RWPE1 (cell line): ENCODE results near the gene ALDH1A3.

ENCODE experiments used
- CTCF ChIA-PET: fragments of 350-600 bp; sonication (Branson Sonifier 250); formaldehyde crosslinking; extraction: SDS; loops from one replicate; lab custom pipeline; 2021; lab: Yijun Ruan, JAX
- POLR2A ChIA-PET: fragments of 400-600 bp; formaldehyde crosslinking; extraction: SDS; loops from one replicate; lab custom pipeline; 2020; ENCODE audit warnings: antibody characterized with exemption; ENCODE audit not compliant: low non-redundant PET; lab: Yijun Ruan, JAX
- DNase-seq: peaks from one replicate; pipeline ENCODE4 v3.0.0; 2012; ENCODE audit warnings: low spot score
- H3K27ac ChIP-seq: fragments of 450-650 bp; 2 replicates; pipeline ENCODE4 v1.5.1; 2017
- CTCF ChIP-seq: fragments of 450-650 bp; conservative IDR thresholded peaks from 2 replicates; pipeline ENCODE4 v1.5.1; 2017; ENCODE audit warnings: low read depth, mild to moderate bottlenecking

Gene ALDH1A3

GRCh38 chr15:100879464-100880138 is at the start of gene ALDH1A3:
Gene ALDH1A3 (plus strand): TSS chr15:100879831. CDS start chr15:100879908, 77 bp downstream.
- no peak for TF ChIP-seq CTCF
- POLR2A ChIA-PET, result interaction anchor here (0.5 to 1.2 kb wide), 2 partner anchors 166 to 277 kb away, joined by 3 to 6 read pairs; partner anchors contain the start of gene ASB7
- H3K27ac ChIP-seq, result peak within 1 kb of the TSS; percentile 71
- CTCF ChIA-PET, result interaction anchor here (0.8 kb wide), 2 partner anchors 254 to 370 kb away, joined by 3 read pairs; no protein-coding TSS in a partner anchor
- DNase-seq, result peak; percentile 90

GRCh38 chr15:100831467-100831866 is 48.2 kb upstream of the ALDH1A3 start:
- no peak for TF ChIP-seq CTCF
- DNase-seq, result no peak
- H3K27ac ChIP-seq, result no peak overlapping the region
- POLR2A ChIA-PET, result no interaction called here
- CTCF ChIA-PET, result no interaction called here

- no peak for TF ChIP-seq CTCF
- ChIA-PET POLR2A (no interaction called here), CTCF (no interaction called here)
- no peak for DNase-seq
- H3K27ac ChIP-seq, result no peak overlapping the region
Observed at GRCh38 chr15:100832149-100832942, 47.3 kb upstream of the ALDH1A3 start.

- H3K27ac ChIP-seq, result no peak overlapping the region
- no peak for DNase-seq
- CTCF ChIA-PET, result interaction anchor here (0.6 kb wide), 1 partner anchor 82 kb away, joined by 3 read pairs; no protein-coding TSS in a partner anchor
- POLR2A ChIA-PET, result no interaction called here
- no peak for TF ChIP-seq CTCF
Observed at GRCh38 chr15:100833417-100834389, 45.9 kb upstream of the ALDH1A3 start.

GRCh38 chr15:100834731-100835130 is 44.9 kb upstream of the ALDH1A3 start:
- no peak for TF ChIP-seq CTCF
- ChIA-PET POLR2A (no interaction called here), CTCF (no interaction called here)
- H3K27ac ChIP-seq, result no peak overlapping the region
- no peak for DNase-seq

- no peak overlapping the region for H3K27ac ChIP-seq
- DNase-seq, result no peak
- CTCF ChIA-PET, result no interaction called here
- TF ChIP-seq CTCF, result no peak
- POLR2A ChIA-PET, result no interaction called here
Observed at GRCh38 chr15:100835636-100836035, 44.0 kb upstream of the ALDH1A3 start.
